Neural progenitor cell (in vitro differentiated cells): ENCODE data around the gene BICD1. TPM values are rescaled to one million over a fixed set of nuclear protein-coding genes. Genes with fewer than 3 reads are reported as not detected.

Experiments used
- DNase-seq: peaks from one replicate; pipeline ENCODE4 v3.0.0-alpha.2; 2016; ENCODE audit warnings: low spot score
- H2AFZ ChIP-seq: fragments of 200-600 bp; sonication (generic); replicated peaks from 2 replicates; pipeline ENCODE4 v1.6.1; 2016; ENCODE audit warnings: antibody characterized with exemption
- H3F3A ChIP-seq: fragments of 200-600 bp; sonication (generic); 2 replicates; pipeline ENCODE4 v1.6.1; 2016; ENCODE audit warnings: antibody characterized with exemption, low read depth
- H3K27ac ChIP-seq: fragments of 200-600 bp; sonication (generic); 2 replicates; pipeline ENCODE4 v1.5.1; 2016; ENCODE audit warnings: mild to moderate bottlenecking
- H3K27me3 ChIP-seq: fragments of 200-600 bp; sonication (generic); 2 replicates; pipeline ENCODE4 v1.6.1; 2016; ENCODE audit warnings: mild to moderate bottlenecking, moderate library complexity
- H3K36me3 ChIP-seq: fragments of 200-600 bp; sonication (generic); 2 replicates; pipeline ENCODE4 v1.5.1; 2016
- H3K4me1 ChIP-seq: fragments of 200-600 bp; sonication (generic); 2 replicates; pipeline ENCODE4 v1.6.1; 2016; ENCODE audit warnings: mixed run types
- H3K4me2 ChIP-seq: fragments of 200-600 bp; sonication (generic); 2 replicates; pipeline ENCODE4 v1.6.1; 2016
- H3K4me3 ChIP-seq: fragments of 200-600 bp; sonication (generic); 2 replicates; pipeline ENCODE4 v1.5.1; 2016
- H3K79me2 ChIP-seq: fragments of 200-600 bp; sonication (generic); 2 replicates; pipeline ENCODE4 v1.6.1; 2016; ENCODE audit warnings: low read depth
- H3K9ac ChIP-seq: fragments of 200-600 bp; sonication (generic); 2 replicates; pipeline ENCODE4 v1.6.1; 2016
- H3K9me3 ChIP-seq: fragments of 200-600 bp; sonication (generic); 2 replicates; pipeline ENCODE4 v1.5.1; 2016; ENCODE audit warnings: low read depth
- H4K20me1 ChIP-seq: fragments of 200-600 bp; sonication (generic); 2 replicates; pipeline ENCODE4 v1.6.1; 2016; ENCODE audit warnings: low read depth
- H3K27ac Mint-ChIP-seq: 3 replicates; pipeline ENCODE4 v1.8.0; 2021; ENCODE audit warnings: mixed read lengths
- H3K27me3 Mint-ChIP-seq: 2 replicates; pipeline ENCODE4 v1.8.0; 2022; ENCODE audit warnings: low read depth, mild to moderate bottlenecking, inconsistent platforms, moderate library complexity, mixed read lengths; ENCODE audit not compliant: insufficient read depth
- H3K36me3 Mint-ChIP-seq: 3 replicates; pipeline ENCODE4 v1.8.0; 2021; ENCODE audit warnings: mixed read lengths
- H3K4me1 Mint-ChIP-seq: 3 replicates; pipeline ENCODE4 v1.8.0; 2021; ENCODE audit warnings: mixed read lengths
- H3K4me3 Mint-ChIP-seq: 3 replicates; pipeline ENCODE4 v1.8.0; 2021; ENCODE audit warnings: mild to moderate bottlenecking, moderate library complexity, mixed read lengths
- H3K9me3 Mint-ChIP-seq: 3 replicates; pipeline ENCODE4 v1.8.0; 2020; ENCODE audit warnings: mixed read lengths
- CTCF ChIP-seq: fragments of 200-600 bp; sonication (generic); IDR thresholded peaks from 2 replicates; pipeline ENCODE4 v1.5.1; 2017; ENCODE audit warnings: antibody characterized with exemption, mild to moderate bottlenecking
- EZH2 ChIP-seq: fragments of 200-600 bp; sonication (generic); IDR thresholded peaks from 2 replicates; pipeline ENCODE4 v1.6.1; 2017; ENCODE audit warnings: antibody characterized with exemption, mild to moderate bottlenecking, moderate library complexity
- EZH2phosphoT487 ChIP-seq: fragments of 200-600 bp; sonication (generic); IDR thresholded peaks from 2 replicates; pipeline ENCODE4 v1.6.1; 2017; ENCODE audit warnings: antibody characterized with exemption
- total RNA-seq: library from RNA; depleted of rRNA; stranded (reverse); fragments of >200 nt; gene quantifications from 2 replicates; pipeline ENCODE4 v1.2.3, GENCODE V29; 2015; ENCODE audit warnings: low replicate concordance

BICD1 gene
- total RNA-seq, 1 donor from 2014 or later = 23.6 TPM

GRCh38 chr12:32254260-32254956 lies 147.8 kb downstream of the BICD1 start:
- peaks cover 11% of the 10 kb centered on the region for H3K4me1 Mint-ChIP-seq
- H3K4me1 ChIP-seq = peaks cover 25% of the 10 kb centered on the region

GRCh38 chr12:32255588-32255987 lies 148.9 kb downstream of the BICD1 start:
- no peak for DNase-seq
- no peaks in the 10 kb centered on the region for H3K27me3 ChIP-seq

More at GRCh38 chr12:32254260-32254956, 147.8 kb downstream of the BICD1 start:
- peaks cover 5% of the 10 kb centered on the region for H3K9me3 Mint-ChIP-seq
- Histone ChIP-seq H3K9me3 (no peaks in the 10 kb centered on the region), H2AFZ (no peak overlapping the region), H3K4me3 (no peak overlapping the region), H3K27me3 (no peaks in the 10 kb centered on the region), H3K79me2 (no peaks in the 10 kb centered on the region), H3K4me2 (no peak overlapping the region), H3F3A (peaks cover 39% of the 10 kb centered on the region), H3K9ac (no peak overlapping the region), H3K36me3 (peaks cover 5% of the 10 kb centered on the region), H3K27ac (no peak overlapping the region), H4K20me1 (peaks cover 17% of the 10 kb centered on the region)
- H3K36me3 Mint-ChIP-seq = peaks cover 12% of the 10 kb centered on the region
- H3K27me3 Mint-ChIP-seq = no peaks in the 10 kb centered on the region
- TF ChIP-seq CTCF (no peak), EZH2 (no peak), EZH2phosphoT487 (no peak)
- no peak for DNase-seq
- H3K27ac Mint-ChIP-seq = no peak overlapping the region
- no peak overlapping the region for H3K4me3 Mint-ChIP-seq

GRCh38 chr12:32257695-32258496 lies 151.2 kb downstream of the BICD1 start:
- no peak overlapping the region for H3K4me2 ChIP-seq
- H3K4me3 ChIP-seq = no peak overlapping the region
- no peaks in the 10 kb centered on the region for H3K27me3 Mint-ChIP-seq
- H4K20me1 ChIP-seq = peaks cover 5% of the 10 kb centered on the region
- no peak for DNase-seq
- no peak overlapping the region for H3K9ac ChIP-seq
- H3K27ac ChIP-seq = no peak overlapping the region
- peaks cover 5% of the 10 kb centered on the region for H3K9me3 Mint-ChIP-seq
- peaks cover 5% of the 10 kb centered on the region for H3K36me3 ChIP-seq
- peaks cover 6% of the 10 kb centered on the region for H3K79me2 ChIP-seq
- no peaks in the 10 kb centered on the region for H3K4me1 Mint-ChIP-seq
- H3F3A ChIP-seq = peaks cover 8% of the 10 kb centered on the region
- H3K4me3 Mint-ChIP-seq = no peak overlapping the region
- H3K4me1 ChIP-seq = peaks cover 7% of the 10 kb centered on the region
- H3K27ac Mint-ChIP-seq = no peak overlapping the region
- no peak overlapping the region for H2AFZ ChIP-seq
- no peaks in the 10 kb centered on the region for H3K9me3 ChIP-seq
- peaks cover 14% of the 10 kb centered on the region for H3K36me3 Mint-ChIP-seq
- H3K27me3 ChIP-seq = no peaks in the 10 kb centered on the region
- TF ChIP-seq CTCF (no peak), EZH2 (no peak), EZH2phosphoT487 (no peak)

More at GRCh38 chr12:32255588-32255987, 148.9 kb downstream of the BICD1 start:
- H3K36me3 ChIP-seq = peaks cover 5% of the 10 kb centered on the region
- H3K27ac ChIP-seq = no peak overlapping the region
- peaks cover 14% of the 10 kb centered on the region for H3K4me1 ChIP-seq
- Mint-ChIP-seq H3K36me3 (peaks cover 14% of the 10 kb centered on the region), H3K27me3 (no peaks in the 10 kb centered on the region), H3K4me1 (peaks cover 4% of the 10 kb centered on the region), H3K4me3 (no peak overlapping the region), H3K27ac (no peak overlapping the region), H3K9me3 (peaks cover 5% of the 10 kb centered on the region)
- peaks cover 28% of the 10 kb centered on the region for H3F3A ChIP-seq
- H3K4me2 ChIP-seq = no peak overlapping the region
- no peak overlapping the region for H3K9ac ChIP-seq
- H3K9me3 ChIP-seq = no peaks in the 10 kb centered on the region
- no peak overlapping the region for H3K4me3 ChIP-seq
- H4K20me1 ChIP-seq = peaks cover 17% of the 10 kb centered on the region
- H3K79me2 ChIP-seq = no peaks in the 10 kb centered on the region
- no peak for TF ChIP-seq EZH2phosphoT487
- TF ChIP-seq EZH2 = no peak
- no peak for TF ChIP-seq CTCF
- no peak overlapping the region for H2AFZ ChIP-seq
